NCI-H226 (cell line): ENCODE measurements around the gene TOGARAM2.

Source experiments
- DNase-seq: peaks from one replicate; pipeline ENCODE4 v3.0.0-alpha.2; 2015

The TOGARAM2 gene

GRCh38 chr2:29057006-29057405 is 75.9 kb downstream of the TOGARAM2 start:
- DNase-seq: no peak

GRCh38 chr2:29059624-29060023 is 78.5 kb downstream of the TOGARAM2 start:
- no peak for DNase-seq

- no peak for DNase-seq
Measured at GRCh38 chr2:29060441-29060840, 79.3 kb downstream of the TOGARAM2 start.

GRCh38 chr2:29061176-29061575 is 80.1 kb downstream of the TOGARAM2 start:
- no peak for DNase-seq

GRCh38 chr2:29061616-29062015 is 80.5 kb downstream of the TOGARAM2 start:
- DNase-seq: no peak

- DNase-seq: no peak
Measured at GRCh38 chr2:29062371-29062770, 81.3 kb downstream of the TOGARAM2 start.

- no peak for DNase-seq
Measured at GRCh38 chr2:29063056-29063455, 82.0 kb downstream of the TOGARAM2 start.

- no peak for DNase-seq
Measured at GRCh38 chr2:29063646-29064345, 82.7 kb downstream of the TOGARAM2 start.

- DNase-seq: no peak
Measured at GRCh38 chr2:29064346-29064715, 83.2 kb downstream of the TOGARAM2 start.

- DNase-seq: no peak
Measured at GRCh38 chr2:29064746-29065067, 83.6 kb downstream of the TOGARAM2 start.

GRCh38 chr2:29065068-29065811 is 84.1 kb downstream of the TOGARAM2 start:
- DNase-seq: no peak

GRCh38 chr2:29066271-29066860 is 85.3 kb downstream of the TOGARAM2 start:
- DNase-seq: peak; percentile 44

GRCh38 chr2:29066997-29067605 is 86.0 kb downstream of the TOGARAM2 start:
- DNase-seq: no peak

GRCh38 chr2:29068513-29068912 is 87.4 kb downstream of the TOGARAM2 start:
- no peak for DNase-seq

- DNase-seq: no peak
Measured at GRCh38 chr2:29070526-29070925, 89.4 kb downstream of the TOGARAM2 start.

GRCh38 chr2:29071032-29071975 is 90.2 kb downstream of the TOGARAM2 start:
- DNase-seq: no peak

- no peak for DNase-seq
Measured at GRCh38 chr2:29072251-29072650, 91.2 kb downstream of the TOGARAM2 start.

GRCh38 chr2:29072971-29073725 is 92.0 kb downstream of the TOGARAM2 start:
- no peak for DNase-seq

- DNase-seq: no peak
Measured at GRCh38 chr2:29073933-29074332, 92.8 kb downstream of the TOGARAM2 start.

GRCh38 chr2:29074411-29074810 is 93.3 kb downstream of the TOGARAM2 start, which contains the start of gene PCARE:
PCARE (minus strand) TSS chr2:29074523; CDS start chr2:29074261, 262 bp downstream.
- DNase-seq: no peak

GRCh38 chr2:29075894-29076705 is 95.0 kb downstream of the TOGARAM2 start:
- no peak for DNase-seq
